Left lung (tissue), 10 donors: ENCODE data around the gene VAC14. TPM values are rescaled to one million over a fixed set of nuclear protein-coding genes. Genes with fewer than 3 reads are reported as not detected.

Source experiments
- ATAC-seq: fragments of 200-7000 bp; cut with Tn5 transposase; one replicate; pipeline ENCODE4 v1.9.1; 2020; ENCODE audit warnings: moderate library complexity
- DNase-seq, 4 donors: peaks; one replicate each; pipeline ENCODE4 v3.0.0-alpha.2; 2013 to 2020
- H3K27ac ChIP-seq, 2 donors: fragments of 200-600 bp; sonication (generic) in 1 of 2; one replicate each; pipeline versions ENCODE4 v1.5.0 to v1.8.0; 2020 to 2021
- H3K27me3 ChIP-seq, 2 donors: fragments of 200-600 bp; sonication (generic) in 1 of 2; one replicate each; pipeline versions ENCODE4 v1.5.0 to v1.8.0; 2020 to 2021
- H3K36me3 ChIP-seq, 2 donors: fragments of 200-600 bp; sonication (generic) in 1 of 2; one replicate each; pipeline versions ENCODE4 v1.5.0 to v1.8.0; 2020 to 2021
- H3K4me1 ChIP-seq, 2 donors: fragments of 200-600 bp; one replicate each; pipeline ENCODE4 v1.8.0; 2021
- H3K4me3 ChIP-seq, 2 donors: fragments of 200-600 bp; sonication (generic) in 1 of 2; one replicate each; pipeline versions ENCODE4 v1.5.0 to v1.8.0; 2020 to 2021; ENCODE audit warnings: mild to moderate bottlenecking in 1 of 2
- H3K9me3 ChIP-seq, 2 donors: fragments of 200-600 bp; sonication (generic) in 1 of 2; one replicate each; pipeline versions ENCODE4 v1.5.0 to v1.8.0; 2020 to 2021
- intact Hi-C, 2 donors: fragments of 100-400 bp; cut with DNase I; formaldehyde crosslinking; loops; one replicate each; pipeline versions ENCODE4 v1.11.2 to v1.14.2; 2022
- polyA plus RNA-seq, 6 donors: library from polyadenylated mRNA; unstranded; fragments of 120-200 nt; gene quantifications; one replicate each; pipeline ENCODE4 v1.2.1, GENCODE V29; 2013; ENCODE audit not compliant: insufficient read length in 6 of 6
- total RNA-seq, 2 donors: library from RNA; stranded (reverse); fragmentation: NEBNext Ultra II Directional; extraction: Animal tissue kit (Norgen Biotek cat#: 25700); gene quantifications; one replicate each; pipeline ENCODE4 v1.2.1, GENCODE V29; 2021
- TF ChIP-seq, protein P1 (sequence below), 2 donors: fragments of 200-600 bp; sonication (generic) in 1 of 2; IDR thresholded peaks; one replicate each; pipeline versions ENCODE4 v1.5.0 to v1.8.0; 2021; ENCODE audit warnings: antibody characterized with exemption in 2 of 2
- donor health status: DM: no; HTN: yes; CAD: no.
- donor health status: DM: no; HTN: no; CAD: no.

The VAC14 gene
- total and polyA plus RNA-seq, 8 donors, result 22.2 to 53.2 (median 29.2) TPM

DNA sequence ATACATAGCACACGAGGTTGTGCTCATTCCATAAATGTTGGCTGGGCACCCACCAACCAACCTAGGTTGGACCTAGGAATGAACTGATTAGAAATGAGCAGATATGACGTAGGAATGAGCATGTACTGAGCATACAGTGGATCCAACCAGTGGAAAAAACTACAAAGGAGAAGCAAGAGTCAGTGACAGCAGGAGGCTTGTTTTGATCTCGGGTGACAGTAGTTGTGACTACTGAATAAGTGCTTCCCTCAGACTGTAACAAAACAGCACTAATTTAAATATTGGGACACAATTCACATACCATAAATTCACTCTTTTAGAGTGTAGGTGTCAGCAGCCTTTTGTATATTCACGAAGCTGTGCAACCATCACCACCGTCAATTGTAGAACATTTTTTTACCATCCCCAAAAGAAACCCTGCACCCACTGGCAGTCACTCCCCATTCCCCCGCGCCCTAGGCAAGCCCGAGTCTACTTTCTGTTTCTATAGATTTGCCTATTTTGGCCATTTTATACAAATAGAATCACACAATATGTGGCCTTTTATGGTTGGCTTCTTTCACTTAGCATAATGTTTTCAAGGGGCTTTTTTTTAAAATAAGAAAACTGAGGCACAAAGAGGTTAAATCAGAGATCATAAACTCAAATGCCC, 7.0 kb downstream of the VAC14 start:
- Histone ChIP-seq H3K36me3 (peaks cover 0 to 7% of the 10 kb centered on the region in 2 donors), H3K4me1 (peaks cover 4 to 32% of the 10 kb centered on the region in 2 donors), H3K9me3 (no peaks in the 10 kb centered on the region), H3K27ac (no peak overlapping the region), H3K27me3 (no peaks in the 10 kb centered on the region), H3K4me3 (no peak overlapping the region)
- no peak for ATAC-seq
- intact Hi-C loops, result no loop called here
- no peak for DNase-seq
- TF ChIP-seq, protein P1, sequence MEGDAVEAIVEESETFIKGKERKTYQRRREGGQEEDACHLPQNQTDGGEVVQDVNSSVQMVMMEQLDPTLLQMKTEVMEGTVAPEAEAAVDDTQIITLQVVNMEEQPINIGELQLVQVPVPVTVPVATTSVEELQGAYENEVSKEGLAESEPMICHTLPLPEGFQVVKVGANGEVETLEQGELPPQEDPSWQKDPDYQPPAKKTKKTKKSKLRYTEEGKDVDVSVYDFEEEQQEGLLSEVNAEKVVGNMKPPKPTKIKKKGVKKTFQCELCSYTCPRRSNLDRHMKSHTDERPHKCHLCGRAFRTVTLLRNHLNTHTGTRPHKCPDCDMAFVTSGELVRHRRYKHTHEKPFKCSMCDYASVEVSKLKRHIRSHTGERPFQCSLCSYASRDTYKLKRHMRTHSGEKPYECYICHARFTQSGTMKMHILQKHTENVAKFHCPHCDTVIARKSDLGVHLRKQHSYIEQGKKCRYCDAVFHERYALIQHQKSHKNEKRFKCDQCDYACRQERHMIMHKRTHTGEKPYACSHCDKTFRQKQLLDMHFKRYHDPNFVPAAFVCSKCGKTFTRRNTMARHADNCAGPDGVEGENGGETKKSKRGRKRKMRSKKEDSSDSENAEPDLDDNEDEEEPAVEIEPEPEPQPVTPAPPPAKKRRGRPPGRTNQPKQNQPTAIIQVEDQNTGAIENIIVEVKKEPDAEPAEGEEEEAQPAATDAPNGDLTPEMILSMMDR (IDR thresholded peaks at IDR 0.05), result no peak

DNA sequence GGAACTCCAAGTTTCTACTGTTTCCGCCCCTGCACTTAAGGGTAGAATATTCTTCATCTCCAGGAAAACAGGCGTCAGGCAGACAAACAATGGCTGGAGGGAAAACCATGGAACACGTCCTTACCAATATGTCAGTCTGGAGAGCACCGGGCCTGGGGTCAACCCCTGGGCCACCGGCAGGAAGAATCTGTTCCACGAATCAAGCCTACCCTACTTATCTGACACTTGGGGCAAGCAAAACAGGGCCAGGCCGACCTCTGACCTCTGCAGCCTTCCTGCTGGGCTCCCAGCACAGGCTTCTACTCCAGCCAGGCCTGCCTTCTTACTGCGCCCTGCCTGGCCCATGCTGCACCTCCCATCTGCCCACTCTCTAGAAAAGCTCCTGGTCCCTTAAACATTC, 10.1 kb downstream of the VAC14 start:
- peaks cover 0 to 33% of the 10 kb centered on the region in 2 donors for H3K36me3 ChIP-seq
- H3K27me3 ChIP-seq, result no peaks in the 10 kb centered on the region
- H3K4me1 ChIP-seq, result peaks cover 4 to 10% of the 10 kb centered on the region in 2 donors
- intact Hi-C loops, result no loop called here
- H3K9me3 ChIP-seq, result no peaks in the 10 kb centered on the region
- H3K4me3 ChIP-seq, result no peak overlapping the region
- no peak overlapping the region for H3K27ac ChIP-seq
- TF ChIP-seq, protein P1 (IDR thresholded peaks at IDR 0.05), result no peak
- ATAC-seq, result no peak
- no peak for DNase-seq

DNA sequence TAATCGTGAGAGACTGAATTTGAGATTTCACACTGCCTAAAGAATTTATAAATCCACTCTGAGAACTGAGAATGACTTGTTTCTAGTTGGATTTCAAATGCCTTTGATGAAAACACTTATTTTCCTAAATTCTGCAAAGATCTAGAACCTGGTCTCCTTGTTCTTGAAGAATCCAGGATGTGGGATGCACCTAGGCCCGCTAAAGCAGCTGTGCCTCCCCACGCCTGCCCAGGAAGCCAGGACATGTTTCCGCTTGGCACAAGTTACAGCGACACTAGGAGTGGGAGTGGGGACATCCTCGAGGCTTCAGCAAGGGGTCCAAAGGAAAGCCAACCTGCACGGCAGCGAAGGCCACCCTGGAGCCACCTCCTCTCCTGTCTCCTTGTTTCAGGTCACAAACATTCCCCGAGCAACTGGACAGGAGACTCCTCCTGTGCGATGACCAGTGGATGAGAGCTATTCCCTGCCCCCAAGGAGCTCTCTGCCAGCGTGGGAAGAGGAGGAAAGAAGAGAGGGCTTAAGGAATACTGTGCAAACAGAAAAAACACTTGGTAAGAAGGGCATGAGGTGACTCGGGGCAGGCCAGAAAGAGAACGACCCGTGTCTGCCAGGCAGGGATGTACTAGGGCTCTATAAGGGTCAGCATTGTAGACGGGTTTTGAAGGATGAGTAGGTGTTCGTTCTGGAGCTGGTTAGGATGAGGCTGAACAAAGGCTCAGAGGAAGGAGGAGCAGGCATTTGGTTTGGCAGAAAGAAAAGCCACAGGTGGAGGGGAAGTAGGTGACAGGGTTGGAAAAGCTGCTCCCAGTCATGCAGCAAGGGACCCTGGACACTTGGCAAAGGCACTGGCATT, 11.1 kb downstream of the VAC14 start:
- TF ChIP-seq, protein P1 (IDR thresholded peaks at IDR 0.05), result no peak
- Histone ChIP-seq H3K27me3 (no peaks in the 10 kb centered on the region), H3K4me3 (no peak overlapping the region), H3K4me1 (peaks cover 4 to 6% of the 10 kb centered on the region in 2 donors), H3K36me3 (peaks cover 0 to 43% of the 10 kb centered on the region in 2 donors), H3K27ac (no peak overlapping the region), H3K9me3 (no peaks in the 10 kb centered on the region)
- intact Hi-C loops, result no loop called here
- peak; percentile 72 for ATAC-seq
- DNase-seq, result no peak

DNA sequence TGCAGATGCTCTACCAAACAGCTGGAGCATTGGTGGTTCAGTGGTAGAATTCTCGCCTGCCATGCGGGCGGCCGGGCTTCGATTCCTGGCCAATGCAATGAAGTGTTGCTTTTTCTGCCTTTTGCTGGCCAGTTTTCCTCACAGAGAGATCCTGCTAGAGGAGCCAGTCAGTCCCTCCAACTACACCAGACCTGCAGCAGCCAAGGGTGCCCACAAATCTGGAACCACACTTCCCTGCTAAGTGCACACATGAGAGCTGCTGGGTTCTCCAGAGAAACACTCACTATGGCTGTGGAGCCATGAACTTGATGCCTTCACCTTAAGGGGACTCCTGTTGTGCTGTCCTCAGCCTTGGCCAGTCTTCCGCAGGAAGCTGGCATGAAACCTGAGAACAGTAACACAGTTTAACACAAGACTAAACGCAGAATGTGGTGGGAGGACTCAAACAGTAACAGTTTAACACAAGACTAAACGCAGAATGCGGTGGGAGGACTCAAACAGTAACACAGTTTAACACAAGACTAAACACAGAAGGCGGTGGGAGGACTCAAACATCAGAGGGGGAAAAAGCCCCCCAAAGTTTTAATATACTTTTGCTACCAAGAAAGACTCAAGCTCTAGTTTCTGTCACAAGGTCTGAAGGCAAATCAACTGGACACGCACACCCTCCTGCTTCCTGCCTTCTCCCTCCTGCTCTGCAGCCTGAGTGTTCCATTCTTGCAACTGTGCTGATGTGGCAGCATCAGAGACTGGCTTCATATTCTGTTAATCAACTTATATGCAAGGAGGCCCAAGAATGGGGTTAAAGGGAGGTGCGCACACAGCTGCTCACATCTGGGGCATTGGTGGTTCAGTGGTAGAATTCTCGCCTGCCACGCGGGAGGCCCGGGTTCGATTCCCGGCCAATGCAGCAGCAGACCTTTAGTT, 12.0 kb downstream of the VAC14 start:
- intact Hi-C loops, result no loop called here
- Histone ChIP-seq H3K4me1 (peaks cover 4 to 6% of the 10 kb centered on the region in 2 donors), H3K27ac (no peak overlapping the region), H3K4me3 (no peak overlapping the region), H3K36me3 (peaks cover 0 to 52% of the 10 kb centered on the region in 2 donors), H3K9me3 (no peaks in the 10 kb centered on the region), H3K27me3 (no peaks in the 10 kb centered on the region)
- peak; percentile 13 for ATAC-seq
- DNase-seq, result peak in 2 of 4 donors; percentile 75 to 80
- TF ChIP-seq, protein P1 (IDR thresholded peaks at IDR 0.05), result no peak
